ENCODE data around the gene TMEM232. TPM values are rescaled to one million over a fixed set of nuclear protein-coding genes. Genes with fewer than 3 reads are reported as not detected.
A peak's percentile ranks its signal among the peaks of the same experiment; 100 is the strongest.
"Not testable (repeated sequence)": the region's sequence is repeated elsewhere in the genome, so short reads cannot be mapped to it uniquely, and the experiment has no call there.

TMEM232 gene
- total RNA-seq, 1 experiment from 2014 or later: 1.6 TPM

- peak; percentile 72 for DNase-seq
- Histone ChIP-seq H2BK20ac (ENCODE audit: low read depth, low read length, poor library complexity, severe bottlenecking) (no peak overlapping the region), H3K27ac (ENCODE audit: insufficient read length, low read depth, low read length) (peak overlapping the region; percentile 97), H2BK12ac (ENCODE audit: insufficient read length, low read depth, low read length) (peak overlapping the region; percentile 83), H3K79me2 (ENCODE audit: insufficient read depth, low read length) (no peaks in the 10 kb centered on the region), H3K23me2 (ENCODE audit: insufficient read length, low read depth, low read length, poor library complexity, severe bottlenecking) (no peaks in the 10 kb centered on the region), H4K5ac (ENCODE audit: insufficient read length, low read depth, low read length) (peak overlapping the region; percentile 63), H3K4me1 (ENCODE audit: insufficient read depth, low read length) (peaks cover 4% of the 10 kb centered on the region; the same call in 1 of the 2 replicates), H3K9me3 (ENCODE audit: control insufficient read depth, low read depth, low read length) (no peaks in the 10 kb centered on the region), H3K23ac (ENCODE audit: insufficient read length, low read depth, low read length) (no peak overlapping the region), H4K20me1 (ENCODE audit: control insufficient read depth, insufficient read depth, insufficient read length) (no peaks in the 10 kb centered on the region), H2AFZ (ENCODE audit: low read length) (no peak overlapping the region), H3K56ac (ENCODE audit: insufficient read length, low read depth, low read length) (peak overlapping the region; percentile 38), H3T11ph (ENCODE audit: low read length) (peak overlapping the region; percentile 83), H3K27me3 (ENCODE audit: insufficient read depth, low read length) (no peaks in the 10 kb centered on the region), H3K4ac (ENCODE audit: low read depth, low read length) (no peak overlapping the region; the same call in 1 of the 2 replicates), H3K14ac (ENCODE audit: insufficient read depth, low read length) (peak overlapping the region; percentile 10; the same call in 1 of the 2 replicates), H2AK5ac (ENCODE audit: insufficient read length, low read length) (peak overlapping the region; percentile 44), H2BK5ac (ENCODE audit: insufficient read length, low read length) (peak overlapping the region; percentile 87), H2BK15ac (ENCODE audit: low read depth, low read length) (no peak overlapping the region), H4K8ac (replicated peaks; ENCODE audit: insufficient read length, low read depth, low read length) (no peak overlapping the region), H3K4me2 (ENCODE audit: insufficient read depth, insufficient read length, low read length) (peak overlapping the region; percentile 22), H4K91ac (ENCODE audit: insufficient read length, low read depth, low read length) (peak overlapping the region; percentile 80), H3K18ac (ENCODE audit: insufficient read length, low read depth, low read length) (peak overlapping the region; percentile 85), H2BK120ac (ENCODE audit: low read depth, low read length, poor library complexity, severe bottlenecking) (peak overlapping the region; percentile 69), H3K9ac (ENCODE audit: extremely low read depth, insufficient read length, low read length) (peak overlapping the region; percentile 39), H3K79me1 (ENCODE audit: insufficient read depth, low read depth, low read length, poor library complexity, severe bottlenecking) (no peaks in the 10 kb centered on the region)
- Mint-ChIP-seq H3K27ac (no peak overlapping the region; a peak in 3 of 7 replicates), H3K4me3 (peak overlapping the region; percentile 11 to 33; a peak in 2 of 5 replicates), H3K27me3 (ENCODE audit: low read depth) (no peaks in the 10 kb centered on the region), H3K36me3 (ENCODE audit: insufficient read depth in 1 of 3, low read depth in 3 of 3) (no peaks in the 10 kb centered on the region; a peak in 1 of 7 replicates), H3K9me3 (no peaks in the 10 kb centered on the region), H3K4me1 (peaks cover 8 to 9% of the 10 kb centered on the region in 2 experiments; a peak in 3 of 4 replicates)
- TF ChIP-seq, protein P1, sequence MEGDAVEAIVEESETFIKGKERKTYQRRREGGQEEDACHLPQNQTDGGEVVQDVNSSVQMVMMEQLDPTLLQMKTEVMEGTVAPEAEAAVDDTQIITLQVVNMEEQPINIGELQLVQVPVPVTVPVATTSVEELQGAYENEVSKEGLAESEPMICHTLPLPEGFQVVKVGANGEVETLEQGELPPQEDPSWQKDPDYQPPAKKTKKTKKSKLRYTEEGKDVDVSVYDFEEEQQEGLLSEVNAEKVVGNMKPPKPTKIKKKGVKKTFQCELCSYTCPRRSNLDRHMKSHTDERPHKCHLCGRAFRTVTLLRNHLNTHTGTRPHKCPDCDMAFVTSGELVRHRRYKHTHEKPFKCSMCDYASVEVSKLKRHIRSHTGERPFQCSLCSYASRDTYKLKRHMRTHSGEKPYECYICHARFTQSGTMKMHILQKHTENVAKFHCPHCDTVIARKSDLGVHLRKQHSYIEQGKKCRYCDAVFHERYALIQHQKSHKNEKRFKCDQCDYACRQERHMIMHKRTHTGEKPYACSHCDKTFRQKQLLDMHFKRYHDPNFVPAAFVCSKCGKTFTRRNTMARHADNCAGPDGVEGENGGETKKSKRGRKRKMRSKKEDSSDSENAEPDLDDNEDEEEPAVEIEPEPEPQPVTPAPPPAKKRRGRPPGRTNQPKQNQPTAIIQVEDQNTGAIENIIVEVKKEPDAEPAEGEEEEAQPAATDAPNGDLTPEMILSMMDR (conservative IDR thresholded peaks at IDR 0.05): no peak
- WGBS (ENCODE audit: extremely low coverage, insufficient read length, low lambda C conversion rate): no CpG with 5 or more reads among the region's 6 CpGs
Measured at GRCh38 chr5:110536120-110537115, 190.1 kb downstream of the TMEM232 start.

DNA sequence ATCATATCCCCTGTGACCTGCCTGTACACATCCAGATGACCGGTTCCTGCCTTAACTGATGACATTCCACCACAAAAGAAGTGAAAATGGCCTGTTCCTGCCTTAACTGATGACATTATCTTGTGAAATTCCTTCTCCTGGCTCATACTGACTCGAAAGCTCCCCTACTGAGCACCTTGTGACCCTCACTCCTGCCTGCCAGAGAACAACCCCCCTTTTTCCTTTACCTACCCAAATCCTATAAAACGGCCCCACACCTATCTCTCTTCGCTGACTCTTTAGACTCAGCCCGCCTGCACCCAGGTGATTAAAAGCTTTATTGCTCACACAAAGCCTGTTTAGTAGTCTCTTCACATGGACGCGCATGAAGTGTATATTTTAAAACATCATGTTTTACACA is 191.3 kb downstream of the TMEM232 start:
- H3K27me3 Mint-ChIP-seq (ENCODE audit: low read depth); H4K8ac ChIP-seq (replicated peaks; ENCODE audit: insufficient read length, low read depth, low read length); H2BK20ac ChIP-seq (ENCODE audit: low read depth, low read length, poor library complexity, severe bottlenecking); H2AK5ac ChIP-seq (ENCODE audit: insufficient read length, low read length); H4K5ac ChIP-seq (ENCODE audit: insufficient read length, low read depth, low read length); H3K4me3 Mint-ChIP-seq; H4K91ac ChIP-seq (ENCODE audit: insufficient read length, low read depth, low read length); H3K9me3 ChIP-seq (ENCODE audit: control insufficient read depth, low read depth, low read length); H3T11ph ChIP-seq (ENCODE audit: low read length); H3K27ac Mint-ChIP-seq; H3K9me3 Mint-ChIP-seq; H2BK5ac ChIP-seq (ENCODE audit: insufficient read length, low read length); H3K56ac ChIP-seq (ENCODE audit: insufficient read length, low read depth, low read length); H3K27me3 ChIP-seq (ENCODE audit: insufficient read depth, low read length); H3K4me1 Mint-ChIP-seq; H4K20me1 ChIP-seq (ENCODE audit: control insufficient read depth, insufficient read depth, insufficient read length); H3K4me2 ChIP-seq (ENCODE audit: insufficient read depth, insufficient read length, low read length); H3K23me2 ChIP-seq (ENCODE audit: insufficient read length, low read depth, low read length, poor library complexity, severe bottlenecking); H2BK12ac ChIP-seq (ENCODE audit: insufficient read length, low read depth, low read length); H2AFZ ChIP-seq (ENCODE audit: low read length); H3K79me2 ChIP-seq (ENCODE audit: insufficient read depth, low read length); H3K23ac ChIP-seq (ENCODE audit: insufficient read length, low read depth, low read length); H2BK120ac ChIP-seq (ENCODE audit: low read depth, low read length, poor library complexity, severe bottlenecking); H3K27ac ChIP-seq (ENCODE audit: insufficient read length, low read depth, low read length); H3K36me3 Mint-ChIP-seq (ENCODE audit: insufficient read depth in 1 of 3, low read depth in 3 of 3); H2BK15ac ChIP-seq (ENCODE audit: low read depth, low read length); H3K4me1 ChIP-seq (ENCODE audit: insufficient read depth, low read length); H3K4ac ChIP-seq (ENCODE audit: low read depth, low read length); H3K14ac ChIP-seq (ENCODE audit: insufficient read depth, low read length); H3K18ac ChIP-seq (ENCODE audit: insufficient read length, low read depth, low read length); H3K79me1 ChIP-seq (ENCODE audit: insufficient read depth, low read depth, low read length, poor library complexity, severe bottlenecking); H3K9ac ChIP-seq (ENCODE audit: extremely low read depth, insufficient read length, low read length): not testable (repeated sequence)
- peak; percentile 46 for DNase-seq
- WGBS (ENCODE audit: extremely low coverage, insufficient read length, low lambda C conversion rate): no CpG with 5 or more reads among the region's 7 CpGs

All from H9 (cell line).